Stimulated activated naive CD8-positive, alpha-beta T cell treated with anti-CD3 and anti-CD28 coated beads, Interleukin-15, amount 100 ng/mL, for 72 hours (primary cell): ENCODE data around the gene CD59.

Source experiments
- ATAC-seq: fragments of 150-1000 bp; cut with Tn5 transposase; 2 replicates; pipeline ENCODE4 v1.10.0; 2021; ENCODE audit warnings: mild to moderate bottlenecking, moderate library complexity
- DNase-seq, 2 donors: peaks; one replicate each; pipeline ENCODE4 v3.0.0; 2021 to 2022
- H3K27ac Mint-ChIP-seq, 2 donors: one replicate each; pipeline ENCODE4 v1.8.0; 2022; ENCODE audit warnings: mild to moderate bottlenecking in 2 of 2, mixed read lengths in 2 of 2, moderate library complexity in 2 of 2
- H3K27me3 Mint-ChIP-seq: one replicate; pipeline ENCODE4 v1.8.0; 2022; ENCODE audit warnings: mixed read lengths
- H3K4me1 Mint-ChIP-seq: one replicate; pipeline ENCODE4 v1.8.0; 2022; ENCODE audit warnings: mild to moderate bottlenecking, mixed read lengths
- H3K4me3 Mint-ChIP-seq, 2 donors: one replicate each; pipeline ENCODE4 v1.8.0; 2022; ENCODE audit warnings: mild to moderate bottlenecking in 2 of 2, mixed read lengths in 2 of 2, moderate library complexity in 1 of 2
- H3K9me3 Mint-ChIP-seq, 2 donors: one replicate each; pipeline ENCODE4 v1.8.0; 2022; ENCODE audit warnings: mixed read lengths in 2 of 2

The CD59 gene

GRCh38 chr11:33696411-33696810, 39.8 kb downstream of the CD59 start:
- H3K9me3 Mint-ChIP-seq, result no peaks in the 10 kb centered on the region
- peaks cover 19% of the 10 kb centered on the region for H3K27me3 Mint-ChIP-seq
- ATAC-seq, result no peak
- no peak overlapping the region for H3K4me3 Mint-ChIP-seq
- no peak overlapping the region for H3K27ac Mint-ChIP-seq
- H3K4me1 Mint-ChIP-seq, result peaks cover 19% of the 10 kb centered on the region
- DNase-seq, result no peak

DNA sequence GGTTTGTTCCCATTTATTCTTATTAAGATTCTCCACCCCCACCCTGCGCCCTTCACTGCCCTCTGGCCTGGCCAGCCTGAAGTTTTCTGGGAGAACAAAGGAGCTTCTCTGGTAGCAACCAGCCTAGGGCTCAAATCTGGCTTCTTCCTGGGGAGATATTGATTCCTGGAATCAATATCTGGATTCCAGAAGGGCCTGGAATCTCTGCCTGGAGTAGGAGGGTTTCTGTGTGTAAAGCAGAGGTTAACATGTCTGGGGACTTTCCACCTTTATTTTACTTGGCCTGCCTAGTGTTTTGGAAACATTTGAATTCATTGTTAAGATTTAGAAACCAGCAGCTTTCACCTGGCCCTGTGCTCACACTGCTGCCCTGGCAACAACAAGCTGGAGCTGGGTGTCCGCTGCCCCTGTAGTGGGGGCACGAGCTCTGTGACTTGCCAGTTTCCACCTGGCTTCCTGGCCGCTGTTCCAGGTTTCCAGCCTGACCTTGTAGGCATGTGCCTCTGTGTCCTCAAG, 41.1 kb downstream of the CD59 start:
- Mint-ChIP-seq H3K27me3 (peaks cover 19% of the 10 kb centered on the region), H3K4me3 (no peak overlapping the region), H3K9me3 (no peaks in the 10 kb centered on the region), H3K27ac (no peak overlapping the region), H3K4me1 (peaks cover 13% of the 10 kb centered on the region)
- DNase-seq (no peak), ATAC-seq (no peak)

- Mint-ChIP-seq H3K4me3 (no peak overlapping the region), H3K27me3 (peaks cover 13% of the 10 kb centered on the region), H3K4me1 (peaks cover 7% of the 10 kb centered on the region), H3K27ac (no peak overlapping the region), H3K9me3 (no peaks in the 10 kb centered on the region)
- ATAC-seq, result no peak
- no peak for DNase-seq
These were observed 41.7 kb downstream of the CD59 start for GRCh38 chr11:33694346-33695050.

- ATAC-seq (no peak), DNase-seq (no peak)
- H3K4me1 Mint-ChIP-seq, result peaks cover 6% of the 10 kb centered on the region
- H3K4me3 Mint-ChIP-seq, result no peak overlapping the region
- H3K9me3 Mint-ChIP-seq, result no peaks in the 10 kb centered on the region
- H3K27me3 Mint-ChIP-seq, result peaks cover 8% of the 10 kb centered on the region
- H3K27ac Mint-ChIP-seq, result no peak overlapping the region
These were observed 43.7 kb downstream of the CD59 start for GRCh38 chr11:33692541-33692940.

DNA sequence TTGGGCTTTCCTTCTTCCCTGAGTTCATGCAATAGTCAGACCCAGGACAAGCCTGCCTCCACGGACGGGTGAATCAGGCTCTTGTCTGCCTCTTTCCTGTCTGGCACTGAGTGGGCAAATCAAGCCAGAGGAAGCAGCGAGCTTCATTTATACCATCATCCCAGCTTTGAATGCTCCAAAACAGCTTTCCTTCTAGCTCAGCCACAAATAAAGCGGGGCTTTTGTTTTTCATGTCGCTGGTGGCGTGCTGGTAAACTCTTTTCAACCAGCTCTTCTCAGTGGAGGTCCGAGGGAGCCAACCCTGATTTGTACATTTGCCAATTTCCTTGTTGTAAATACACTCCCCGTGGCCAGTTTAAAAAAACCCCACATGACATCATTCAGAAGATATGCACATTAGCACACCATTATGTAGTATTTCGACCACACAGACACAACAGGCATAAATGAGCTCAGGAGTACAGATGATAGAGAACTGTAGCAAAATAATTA, 44.2 kb downstream of the CD59 start:
- Mint-ChIP-seq H3K4me3 (no peak overlapping the region), H3K4me1 (peaks cover 6% of the 10 kb centered on the region), H3K27ac (no peak overlapping the region), H3K9me3 (no peaks in the 10 kb centered on the region), H3K27me3 (peaks cover 3% of the 10 kb centered on the region)
- ATAC-seq (no peak), DNase-seq (no peak)

- ATAC-seq (no peak), DNase-seq (no peak)
- H3K9me3 Mint-ChIP-seq, result no peaks in the 10 kb centered on the region
- H3K27ac Mint-ChIP-seq, result no peak overlapping the region
- H3K27me3 Mint-ChIP-seq, result no peaks in the 10 kb centered on the region
- H3K4me3 Mint-ChIP-seq, result no peak overlapping the region
- peaks cover 2% of the 10 kb centered on the region for H3K4me1 Mint-ChIP-seq
These were observed 45.0 kb downstream of the CD59 start for GRCh38 chr11:33691066-33691864.

GRCh38 chr11:33690290-33691065, 45.7 kb downstream of the CD59 start:
- DNase-seq, result no peak
- H3K4me3 Mint-ChIP-seq, result no peak overlapping the region
- H3K4me1 Mint-ChIP-seq, result no peaks in the 10 kb centered on the region
- no peak overlapping the region for H3K27ac Mint-ChIP-seq
- no peaks in the 10 kb centered on the region for H3K27me3 Mint-ChIP-seq
- ATAC-seq, result no peak
- H3K9me3 Mint-ChIP-seq, result no peaks in the 10 kb centered on the region

DNA sequence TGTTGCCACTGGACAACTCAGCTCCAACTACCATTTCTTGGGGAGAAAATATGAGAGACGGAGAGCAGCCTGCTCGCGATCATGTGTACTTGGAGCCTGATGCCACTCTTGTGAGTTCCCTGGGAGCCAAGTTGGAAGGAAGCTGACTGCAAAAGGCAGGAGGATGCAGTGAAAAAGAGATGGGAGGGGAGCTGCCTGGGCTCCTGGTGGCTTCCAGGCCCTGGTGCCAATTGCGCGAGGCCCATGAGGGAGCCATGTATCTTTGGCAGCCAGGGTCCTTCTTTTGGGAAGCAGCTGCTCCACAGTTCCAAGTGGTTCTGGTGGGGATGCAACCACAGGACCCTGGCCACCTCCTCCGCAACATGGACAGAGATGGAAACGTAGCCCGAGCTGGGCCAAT, 46.7 kb downstream of the CD59 start:
- Mint-ChIP-seq H3K4me3 (no peak overlapping the region), H3K27ac (no peak overlapping the region), H3K27me3 (peaks cover 2% of the 10 kb centered on the region), H3K9me3 (no peaks in the 10 kb centered on the region), H3K4me1 (no peaks in the 10 kb centered on the region)
- no peak for DNase-seq
- no peak for ATAC-seq

GRCh38 chr11:33689085-33689484, 47.1 kb downstream of the CD59 start:
- Mint-ChIP-seq H3K4me1 (no peaks in the 10 kb centered on the region), H3K27ac (no peak overlapping the region), H3K27me3 (peaks cover 6% of the 10 kb centered on the region), H3K9me3 (no peaks in the 10 kb centered on the region), H3K4me3 (no peak overlapping the region)
- DNase-seq, result no peak
- no peak for ATAC-seq

GRCh38 chr11:33687733-33688479, 48.3 kb downstream of the CD59 start:
- no peak overlapping the region for H3K27ac Mint-ChIP-seq
- DNase-seq (peak in 1 of 2 donors; percentile 6), ATAC-seq (no peak)
- H3K4me1 Mint-ChIP-seq, result no peaks in the 10 kb centered on the region
- no peak overlapping the region for H3K4me3 Mint-ChIP-seq
- no peaks in the 10 kb centered on the region for H3K9me3 Mint-ChIP-seq
- peaks cover 18% of the 10 kb centered on the region for H3K27me3 Mint-ChIP-seq

GRCh38 chr11:33685082-33685481, 51.1 kb downstream of the CD59 start:
- ATAC-seq, result no peak
- Mint-ChIP-seq H3K4me1 (no peaks in the 10 kb centered on the region), H3K9me3 (no peaks in the 10 kb centered on the region), H3K27me3 (peaks cover 45% of the 10 kb centered on the region), H3K27ac (no peak overlapping the region), H3K4me3 (no peak overlapping the region)
- no peak for DNase-seq

GRCh38 chr11:33684003-33684706, 52.1 kb downstream of the CD59 start:
- DNase-seq (no peak), ATAC-seq (no peak)
- no peak overlapping the region for H3K4me3 Mint-ChIP-seq
- peaks cover 54% of the 10 kb centered on the region for H3K27me3 Mint-ChIP-seq
- H3K9me3 Mint-ChIP-seq, result no peaks in the 10 kb centered on the region
- H3K4me1 Mint-ChIP-seq, result no peaks in the 10 kb centered on the region
- no peak overlapping the region for H3K27ac Mint-ChIP-seq

DNA sequence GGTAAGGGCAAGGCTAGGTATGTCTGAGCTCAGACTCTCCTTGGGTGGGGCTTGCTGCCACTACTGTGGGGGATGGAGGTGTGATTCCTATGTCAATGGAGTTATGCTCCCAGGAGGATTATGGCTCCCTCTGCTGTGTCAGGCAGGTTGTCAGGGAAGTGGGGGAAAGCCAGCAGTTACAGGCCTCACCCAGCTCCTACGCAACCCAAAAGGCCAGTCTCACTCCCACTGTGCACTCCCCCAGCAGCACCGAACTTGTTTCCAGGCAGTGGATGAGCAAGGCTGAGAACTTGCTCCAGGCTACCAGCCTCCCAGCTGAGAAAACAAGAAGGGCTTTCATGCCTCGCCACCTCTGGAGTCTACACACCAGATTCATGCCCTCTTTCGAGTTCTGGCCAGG, 53.8 kb downstream of the CD59 start:
- no peak for DNase-seq
- Mint-ChIP-seq H3K4me3 (no peak overlapping the region), H3K4me1 (no peaks in the 10 kb centered on the region)

DNA sequence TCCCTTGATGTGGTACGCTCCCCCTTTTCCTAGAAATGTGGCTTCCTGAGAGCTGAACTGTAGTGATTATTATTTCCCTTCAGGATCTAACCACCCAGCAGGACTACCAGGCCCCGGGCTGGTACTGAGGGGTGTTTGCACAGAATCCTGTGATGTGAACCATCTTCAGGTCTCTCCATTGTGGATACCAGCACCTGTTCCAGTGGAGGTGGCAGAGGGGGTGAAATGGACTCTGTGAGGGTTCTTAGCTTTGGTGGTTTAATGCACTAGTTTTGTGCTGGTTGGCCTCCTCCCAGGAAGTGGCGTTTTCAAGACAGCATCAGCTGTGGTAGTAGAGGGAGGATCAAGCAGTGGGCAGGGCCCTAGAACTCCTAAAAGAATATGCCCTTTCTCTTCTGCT, 54.2 kb downstream of the CD59 start:
- Mint-ChIP-seq H3K27ac (peak overlapping the region in 1 of 2 donors; percentile 29), H3K4me1 (no peaks in the 10 kb centered on the region), H3K27me3 (peaks cover 75% of the 10 kb centered on the region), H3K4me3 (no peak overlapping the region), H3K9me3 (peaks cover 0 to 8% of the 10 kb centered on the region in 2 donors)
- DNase-seq, result no peak
- no peak for ATAC-seq

More for the DNA sequence above, 53.8 kb downstream of the CD59 start:
- ATAC-seq, result no peak
- Mint-ChIP-seq H3K27me3 (peaks cover 71% of the 10 kb centered on the region), H3K27ac (no peak overlapping the region), H3K9me3 (peaks cover 0 to 8% of the 10 kb centered on the region in 2 donors)
